ENCODE measurements around the gene PTPRD.

Gene PTPRD

DNA sequence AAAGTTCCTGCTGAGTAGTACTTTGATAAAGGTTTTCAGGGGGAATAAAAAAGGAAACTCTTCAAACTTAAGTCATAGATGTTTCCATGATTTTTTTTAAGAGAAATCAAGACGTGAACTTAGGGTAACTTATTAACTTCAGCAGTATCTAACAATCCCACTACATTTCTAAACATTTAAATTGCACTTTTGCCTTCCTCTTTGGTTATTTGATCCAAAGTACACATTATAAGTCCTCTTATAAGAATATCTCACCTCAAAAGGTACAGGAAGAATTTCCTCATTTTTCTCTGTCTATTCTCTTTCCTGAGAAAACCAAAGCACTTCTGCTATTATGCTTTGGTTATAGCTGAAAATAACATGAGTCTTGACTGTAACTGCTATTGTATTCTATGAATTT is 7.9 kb downstream of the PTPRD start:
- Histone ChIP-seq H3K9ac (ENCODE audit: low read length) (no peak overlapping the region), H3K9me3 (ENCODE audit: insufficient read depth, low read length) (no peaks in the 10 kb centered on the region), H3K36me3 (ENCODE audit: low read length) (no peaks in the 10 kb centered on the region), H3K9me2 (replicated peaks; ENCODE audit: insufficient read depth, low read length) (no peaks in the 10 kb centered on the region), H3K27ac (ENCODE audit: low read depth, low read length) (no peak overlapping the region), H3K4me3 (ENCODE audit: insufficient read depth, low read length, poor library complexity, severe bottlenecking) (no peak overlapping the region), H3K27me3 (ENCODE audit: low read length) (no peaks in the 10 kb centered on the region), H3K4me2 (ENCODE audit: low read depth, low read length, poor library complexity, severe bottlenecking) (no peak overlapping the region), H3K79me2 (ENCODE audit: insufficient read depth, low read length) (no peaks in the 10 kb centered on the region), H3F3A (ENCODE audit: insufficient read depth) (no peaks in the 10 kb centered on the region), H4K20me1 (ENCODE audit: low read depth, low read length) (no peaks in the 10 kb centered on the region), H2AFZ (ENCODE audit: low read depth, low read length, severe bottlenecking) (no peak overlapping the region)
- no peak for TF ChIP-seq EZH2phosphoT487 (conservative IDR thresholded peaks at IDR 0.05; ENCODE audit: low read length)
- TF ChIP-seq, protein P1, sequence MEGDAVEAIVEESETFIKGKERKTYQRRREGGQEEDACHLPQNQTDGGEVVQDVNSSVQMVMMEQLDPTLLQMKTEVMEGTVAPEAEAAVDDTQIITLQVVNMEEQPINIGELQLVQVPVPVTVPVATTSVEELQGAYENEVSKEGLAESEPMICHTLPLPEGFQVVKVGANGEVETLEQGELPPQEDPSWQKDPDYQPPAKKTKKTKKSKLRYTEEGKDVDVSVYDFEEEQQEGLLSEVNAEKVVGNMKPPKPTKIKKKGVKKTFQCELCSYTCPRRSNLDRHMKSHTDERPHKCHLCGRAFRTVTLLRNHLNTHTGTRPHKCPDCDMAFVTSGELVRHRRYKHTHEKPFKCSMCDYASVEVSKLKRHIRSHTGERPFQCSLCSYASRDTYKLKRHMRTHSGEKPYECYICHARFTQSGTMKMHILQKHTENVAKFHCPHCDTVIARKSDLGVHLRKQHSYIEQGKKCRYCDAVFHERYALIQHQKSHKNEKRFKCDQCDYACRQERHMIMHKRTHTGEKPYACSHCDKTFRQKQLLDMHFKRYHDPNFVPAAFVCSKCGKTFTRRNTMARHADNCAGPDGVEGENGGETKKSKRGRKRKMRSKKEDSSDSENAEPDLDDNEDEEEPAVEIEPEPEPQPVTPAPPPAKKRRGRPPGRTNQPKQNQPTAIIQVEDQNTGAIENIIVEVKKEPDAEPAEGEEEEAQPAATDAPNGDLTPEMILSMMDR (IDR thresholded peaks at IDR 0.05; ENCODE audit: insufficient read depth, low read length, poor library complexity, severe bottlenecking): no peak

- Histone ChIP-seq H3K79me2 (ENCODE audit: insufficient read depth, low read length) (no peaks in the 10 kb centered on the region), H3K9ac (ENCODE audit: low read length) (no peak overlapping the region), H3K4me2 (ENCODE audit: low read depth, low read length, poor library complexity, severe bottlenecking) (no peak overlapping the region), H3K9me3 (ENCODE audit: insufficient read depth, low read length) (peaks cover 1% of the 10 kb centered on the region; the same call in 1 of the 2 replicates), H3K27me3 (ENCODE audit: low read length) (no peaks in the 10 kb centered on the region), H3K4me3 (ENCODE audit: insufficient read depth, low read length, poor library complexity, severe bottlenecking) (no peak overlapping the region), H3K9me2 (replicated peaks; ENCODE audit: insufficient read depth, low read length) (no peaks in the 10 kb centered on the region), H3K36me3 (ENCODE audit: low read length) (no peaks in the 10 kb centered on the region), H2AFZ (ENCODE audit: low read depth, low read length, severe bottlenecking) (no peak overlapping the region), H4K20me1 (ENCODE audit: low read depth, low read length) (no peaks in the 10 kb centered on the region), H3F3A (ENCODE audit: insufficient read depth) (no peaks in the 10 kb centered on the region), H3K27ac (ENCODE audit: low read depth, low read length) (no peak overlapping the region)
- no peak for TF ChIP-seq EZH2phosphoT487 (conservative IDR thresholded peaks at IDR 0.05; ENCODE audit: low read length)
- TF ChIP-seq, protein P1 (IDR thresholded peaks at IDR 0.05; ENCODE audit: insufficient read depth, low read length, poor library complexity, severe bottlenecking): no peak
Observed at GRCh38 chr9:10597801-10598200, 15.0 kb downstream of the PTPRD start.

- Histone ChIP-seq H3K4me2 (ENCODE audit: low read depth, low read length, poor library complexity, severe bottlenecking) (no peak overlapping the region), H3K36me3 (ENCODE audit: low read length) (no peaks in the 10 kb centered on the region), H3K27ac (ENCODE audit: low read depth, low read length) (no peak overlapping the region), H3K9ac (ENCODE audit: low read length) (no peak overlapping the region), H3K27me3 (ENCODE audit: low read length) (no peaks in the 10 kb centered on the region), H3K9me2 (replicated peaks; ENCODE audit: insufficient read depth, low read length) (no peaks in the 10 kb centered on the region), H3K9me3 (ENCODE audit: insufficient read depth, low read length) (peaks cover 5% of the 10 kb centered on the region; the same call in 1 of the 2 replicates), H4K20me1 (ENCODE audit: low read depth, low read length) (no peaks in the 10 kb centered on the region), H2AFZ (ENCODE audit: low read depth, low read length, severe bottlenecking) (no peak overlapping the region), H3K4me3 (ENCODE audit: insufficient read depth, low read length, poor library complexity, severe bottlenecking) (no peak overlapping the region), H3F3A (ENCODE audit: insufficient read depth) (no peaks in the 10 kb centered on the region), H3K79me2 (ENCODE audit: insufficient read depth, low read length) (no peaks in the 10 kb centered on the region)
- TF ChIP-seq EZH2phosphoT487 (conservative IDR thresholded peaks at IDR 0.05; ENCODE audit: low read length): no peak
- TF ChIP-seq, protein P1 (IDR thresholded peaks at IDR 0.05; ENCODE audit: insufficient read depth, low read length, poor library complexity, severe bottlenecking): no peak
Observed at GRCh38 chr9:10594482-10594881, 18.3 kb downstream of the PTPRD start.
